Erythroblast (primary cell): ENCODE measurements around the gene FANCC.

ENCODE experiments used
- DNase-seq, 2 experiments: peaks; one replicate each; lab custom pipeline; 2025; lab: John Stamatoyannopoulos, UW
- GATA1 ChIP-seq: IDR thresholded peaks from 2 replicates; pipeline ENCODE4 v1.6.1; 2011; ENCODE audit warnings: low read depth, mild to moderate bottlenecking, control low read depth, low read length, moderate library complexity
- POLR2A ChIP-seq: IDR thresholded peaks from 2 replicates; pipeline ENCODE4 v1.6.1; 2011; ENCODE audit warnings: mild to moderate bottlenecking, low read length

FANCC gene

DNA sequence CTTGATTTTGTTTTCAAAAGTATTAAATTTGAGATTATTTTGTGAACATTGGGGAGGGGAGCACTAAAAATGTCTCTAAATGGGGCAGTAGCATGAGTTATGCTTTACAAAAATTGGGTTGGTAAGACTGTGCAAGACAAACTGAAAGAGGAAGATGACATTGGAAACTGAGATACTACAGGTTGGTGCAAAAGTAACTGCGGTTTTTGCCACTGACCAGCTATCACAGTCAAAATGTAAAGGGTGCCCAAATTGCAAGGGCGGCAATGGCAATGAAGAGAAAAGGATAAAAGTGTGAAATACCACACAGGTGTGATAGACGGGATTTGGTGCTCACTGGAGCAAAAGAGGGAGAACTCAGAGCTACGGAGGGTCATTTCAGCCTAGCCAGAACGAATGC is 124.0 kb downstream of the FANCC start:
- TF ChIP-seq POLR2A: no peak
- TF ChIP-seq GATA1: no peak
- no peak for DNase-seq

- DNase-seq: peak; percentile 11 to 12
Measured at GRCh38 chr9:95193067-95193466, 124.4 kb downstream of the FANCC start.

GRCh38 chr9:95192631-95193030 is 124.9 kb downstream of the FANCC start:
- TF ChIP-seq GATA1 (no peak), POLR2A (no peak)
- no peak for DNase-seq

More at GRCh38 chr9:95193067-95193466, 124.4 kb downstream of the FANCC start:
- no peak for TF ChIP-seq GATA1
- TF ChIP-seq POLR2A: no peak

- TF ChIP-seq GATA1 (no peak), POLR2A (no peak)
- no peak for DNase-seq
Measured at GRCh38 chr9:95190413-95190812, 127.1 kb downstream of the FANCC start.

GRCh38 chr9:95189251-95190098 is 128.0 kb downstream of the FANCC start:
- DNase-seq: no peak
- TF ChIP-seq GATA1 (no peak), POLR2A (no peak)

DNA sequence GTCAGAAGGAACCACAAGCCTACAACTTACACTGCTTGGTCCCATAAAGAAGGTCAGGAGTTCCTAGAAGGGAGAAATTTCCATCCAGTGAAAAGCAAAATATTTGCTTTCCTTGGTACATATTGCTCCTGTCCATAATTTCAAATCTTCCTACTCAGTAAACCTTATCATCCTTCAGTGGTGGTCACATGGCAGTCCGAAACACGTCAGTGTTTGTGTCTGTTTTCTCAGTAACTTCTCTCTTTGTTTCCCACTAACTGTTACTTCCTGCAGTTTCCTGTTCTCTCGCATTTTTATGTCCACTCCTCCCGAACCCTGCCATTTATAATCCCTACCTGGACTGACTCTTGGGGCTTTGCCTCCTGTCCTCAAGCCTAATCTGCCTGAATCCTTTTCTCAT is 129.1 kb downstream of the FANCC start:
- DNase-seq: no peak
- no peak for TF ChIP-seq GATA1

GRCh38 chr9:95185956-95186355 is 131.6 kb downstream of the FANCC start:
- TF ChIP-seq GATA1 (no peak), POLR2A (no peak)
- DNase-seq: peak; percentile 27 to 64

DNA sequence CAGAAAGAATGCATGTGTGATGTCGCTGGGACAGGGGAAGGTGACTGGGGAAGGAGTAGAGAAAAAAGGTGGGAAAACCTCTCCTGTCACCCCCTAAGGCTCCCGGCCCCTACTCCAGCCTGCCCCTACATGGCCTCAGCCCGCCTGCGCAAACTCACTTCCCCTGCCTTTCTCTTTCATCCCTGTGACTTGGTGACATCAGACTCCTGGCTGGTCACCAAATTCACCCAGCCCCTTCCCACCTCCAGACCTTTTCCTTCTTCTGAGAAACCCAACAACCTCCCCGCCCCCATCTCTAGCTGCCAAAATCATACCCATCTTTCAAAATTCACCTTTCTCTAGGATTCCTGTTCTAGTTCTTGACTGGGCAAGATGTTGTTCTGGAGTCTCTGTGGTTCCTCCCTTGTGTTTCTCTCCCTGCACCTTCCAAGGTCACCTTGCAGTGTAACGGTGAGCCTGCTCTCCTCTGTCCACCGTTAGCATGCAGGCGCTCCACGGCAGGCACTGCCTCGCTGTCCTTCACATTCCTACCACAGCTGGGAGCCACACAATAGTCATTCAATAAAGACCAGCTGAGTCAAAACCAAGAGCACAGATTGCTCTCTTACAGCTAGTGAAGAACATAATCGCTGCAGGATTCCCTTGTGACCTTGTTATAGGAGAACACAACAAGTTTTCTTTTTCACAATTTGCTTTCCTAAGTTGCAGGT is 134.5 kb downstream of the FANCC start:
- no peak for TF ChIP-seq POLR2A
- no peak for TF ChIP-seq GATA1
- DNase-seq: no peak

DNA sequence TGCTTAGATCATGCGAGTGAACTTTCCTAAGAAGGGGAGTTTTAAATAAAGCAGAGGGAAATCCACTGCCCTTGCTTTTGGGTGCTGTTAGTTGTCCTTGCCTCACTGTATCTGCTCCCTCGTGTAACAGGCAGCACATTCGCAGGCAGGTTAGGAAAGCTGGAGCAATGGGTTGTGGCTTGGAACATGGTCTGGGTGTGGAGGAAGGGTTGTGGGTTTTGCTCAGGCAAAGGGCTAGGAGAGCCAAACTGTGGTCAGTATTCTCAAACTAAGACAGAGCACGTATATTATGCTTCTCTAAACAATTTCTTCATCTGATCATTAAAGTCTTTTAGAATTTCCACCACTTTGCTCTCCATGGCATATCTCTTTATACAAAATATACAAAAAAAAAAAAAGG is 135.7 kb downstream of the FANCC start:
- TF ChIP-seq GATA1 (no peak), POLR2A (no peak)
- DNase-seq: no peak

GRCh38 chr9:95181226-95181818 is 136.2 kb downstream of the FANCC start:
- TF ChIP-seq GATA1 (no peak), POLR2A (no peak)
- DNase-seq: peak; percentile 5 to 29

DNA sequence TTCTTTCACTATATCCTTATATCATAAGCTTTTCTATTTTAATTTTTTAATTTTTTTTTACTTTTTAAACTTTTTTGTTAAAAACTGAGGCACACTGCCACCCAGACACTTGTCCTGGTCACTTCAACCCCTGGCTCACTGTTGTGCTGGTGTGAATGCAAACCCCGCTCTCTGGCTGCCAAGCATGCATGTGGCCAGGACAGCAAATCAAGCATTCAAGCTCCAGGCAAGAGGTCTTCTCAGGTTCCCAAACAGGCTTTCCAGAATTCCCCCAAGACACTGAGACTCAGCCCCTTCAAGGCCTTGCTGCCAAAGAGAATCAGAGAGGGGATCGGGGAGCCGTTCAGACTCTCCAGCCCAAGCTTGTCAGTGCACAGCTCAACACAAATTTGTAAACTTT is 139.9 kb downstream of the FANCC start:
- DNase-seq: no peak
- TF ChIP-seq POLR2A (no peak), GATA1 (no peak)

GRCh38 chr9:95176755-95177319 is 140.7 kb downstream of the FANCC start:
- TF ChIP-seq GATA1 (no peak), POLR2A (no peak)
- DNase-seq: no peak

- TF ChIP-seq POLR2A (no peak), GATA1 (no peak)
- no peak for DNase-seq
Measured at GRCh38 chr9:95175523-95175922, 142.0 kb downstream of the FANCC start.

DNA sequence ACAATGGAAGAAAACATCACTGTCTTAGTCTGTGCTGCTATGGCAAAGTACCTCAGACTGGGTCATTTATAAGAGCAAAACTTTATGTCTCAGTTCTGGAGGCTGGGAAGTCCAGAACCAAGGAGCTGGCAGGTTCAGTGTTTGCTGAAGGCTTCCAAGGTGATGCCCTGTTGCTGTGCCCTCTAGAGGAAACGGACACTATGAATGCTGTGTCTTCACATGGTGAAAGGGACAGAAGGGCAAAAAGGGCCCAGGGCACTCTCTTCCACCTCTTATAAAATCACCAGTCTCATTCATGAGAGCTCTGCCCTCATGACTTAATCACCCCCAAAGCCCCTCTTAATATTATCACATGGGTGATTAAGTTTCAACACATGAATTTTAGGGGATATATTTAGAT is 143.5 kb downstream of the FANCC start:
- no peak for DNase-seq
- TF ChIP-seq GATA1 (no peak), POLR2A (no peak)

DNA sequence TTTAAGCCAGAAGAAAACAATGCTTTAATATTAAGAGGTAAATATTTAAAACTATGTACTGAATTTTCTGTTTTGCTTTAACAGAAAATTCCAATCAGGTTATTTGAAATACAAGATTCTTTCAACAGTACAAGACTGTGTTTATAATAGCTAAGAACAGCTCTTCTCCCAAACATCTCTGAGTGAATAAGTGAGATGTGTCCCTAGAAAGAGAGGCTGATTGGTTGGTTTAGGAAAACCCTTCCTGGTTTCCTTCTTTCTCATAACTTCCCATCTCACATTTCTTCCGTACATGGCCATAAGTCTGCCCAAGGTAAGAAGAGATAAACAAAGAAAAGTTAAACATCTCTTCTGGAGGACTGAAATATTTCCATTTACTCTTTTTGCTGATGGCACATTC is 145.9 kb downstream of the FANCC start:
- TF ChIP-seq GATA1 (no peak), POLR2A (no peak)
- DNase-seq: no peak
